Anterior cingulate cortex (tissue), 58 donors: Measurements from ENCODE around the gene MAGED4B.
"Not testable (repeated sequence)": the region's sequence is repeated elsewhere in the genome, so short reads cannot be mapped to it uniquely, and the experiment has no call there.

Experiments
- DNase-seq, 58 donors: peaks; one replicate each; lab custom pipeline; 2025; lab: John Stamatoyannopoulos, UW

MAGED4B gene

GRCh38 chrX:52068666-52069640 is at the start of gene MAGED4B:
Gene MAGED4B (minus strand): TSS chrX:52069183. CDS start chrX:52068172, 1,011 bp downstream.
- DNase-seq: not testable (repeated sequence)

GRCh38 chrX:52118262-52118661 is 49.3 kb upstream of the MAGED4B start:
- no peak for DNase-seq

DNA sequence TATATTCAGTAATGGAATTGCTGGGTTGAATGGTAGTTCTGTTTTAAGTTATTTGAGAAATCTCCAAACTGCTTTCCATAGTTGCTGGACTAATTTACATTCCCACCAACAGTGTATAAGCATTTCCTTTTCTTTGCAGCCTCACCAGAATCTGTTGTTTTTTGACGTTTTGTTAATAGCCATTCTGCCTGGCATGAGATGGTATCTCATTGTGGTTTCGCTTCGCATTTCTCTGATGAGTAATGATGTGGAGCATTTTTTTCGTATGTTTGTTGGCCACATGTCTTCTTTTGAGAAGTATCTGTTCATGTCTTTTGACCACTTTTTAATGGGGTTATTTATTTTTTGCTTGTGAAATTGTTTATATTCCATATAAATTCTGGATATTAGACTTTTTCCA is 13.6 kb upstream of the MAGED4B start:
- DNase-seq: no peak

DNA sequence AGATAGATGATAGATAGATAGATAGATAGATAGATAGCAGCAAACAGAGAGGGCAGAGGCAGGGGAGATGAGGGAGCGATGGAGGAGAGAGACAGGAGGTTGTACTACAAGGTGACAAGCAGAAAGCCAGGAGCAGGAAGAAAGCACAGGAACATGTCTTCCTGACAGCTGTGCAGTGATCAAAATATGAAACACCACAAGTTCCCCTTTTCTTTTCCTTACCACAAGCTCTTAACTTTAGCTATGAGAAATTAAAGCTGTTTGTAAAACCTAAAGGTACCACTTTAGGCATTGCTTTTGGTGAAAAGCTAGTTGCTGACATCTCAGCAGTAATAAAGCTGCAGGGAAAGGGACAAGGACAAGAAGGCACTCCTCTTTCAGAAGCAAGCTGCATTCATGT is 9.1 kb upstream of the MAGED4B start:
- no peak for DNase-seq

DNA sequence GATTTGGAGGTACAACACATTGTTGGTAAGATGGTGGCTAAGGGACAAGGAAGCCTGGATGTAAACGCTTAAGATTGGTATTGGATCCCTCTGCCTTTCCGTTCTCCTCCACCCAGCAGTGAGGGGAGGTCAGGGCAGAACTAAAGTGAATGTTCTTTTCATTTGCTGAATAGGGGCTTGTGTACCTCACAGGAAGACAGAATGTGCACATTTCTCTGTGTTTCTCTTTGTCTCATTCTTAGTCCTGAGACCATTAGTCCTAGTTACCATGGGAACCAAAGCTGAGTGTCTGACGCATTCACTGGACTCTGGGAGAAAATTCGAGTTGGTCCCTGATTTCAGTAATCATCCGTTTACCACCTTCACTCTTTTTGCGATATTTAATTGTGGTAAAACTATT is 26.7 kb downstream of the MAGED4B start:
- DNase-seq: not testable (repeated sequence)

GRCh38 chrX:52034211-52034610 is 34.8 kb downstream of the MAGED4B start:
- DNase-seq: no peak

GRCh38 chrX:52031371-52031770 is 37.6 kb downstream of the MAGED4B start:
- DNase-seq: no peak

GRCh38 chrX:52015794-52016193 is 53.2 kb downstream of the MAGED4B start:
- DNase-seq: no peak
